KG1 (cell line): Measurements from ENCODE around the gene CEP55.
A peak's percentile ranks its signal among the peaks of the same experiment; 100 is the strongest.
"Not testable (repeated sequence)": the region's sequence is repeated elsewhere in the genome, so short reads cannot be mapped to it uniquely, and the experiment has no call there.

Experiments used
- DNase-seq: peaks from one replicate; lab custom pipeline; 2025; lab: John Stamatoyannopoulos, UW

Gene CEP55

DNA sequence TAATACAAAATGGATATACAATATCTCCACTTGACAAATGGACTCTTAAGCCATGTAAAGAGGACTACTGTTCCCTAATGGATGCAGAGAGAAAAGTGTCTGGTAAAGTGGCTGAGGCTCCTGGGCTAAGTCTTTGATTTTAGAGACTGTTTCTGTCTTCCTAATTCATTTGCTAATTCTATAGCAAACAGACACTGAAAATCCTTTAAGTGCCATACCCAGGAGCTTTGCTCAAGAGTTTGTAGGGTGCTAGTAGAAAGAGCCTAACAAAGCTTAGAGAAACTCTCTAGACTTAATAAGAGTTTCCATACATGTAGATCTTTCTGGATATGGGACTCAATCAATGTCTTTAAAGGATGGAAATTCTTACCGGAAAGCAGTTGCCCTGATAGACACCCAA lies 16.7 kb downstream of the CEP55 start:
- DNase-seq: no peak

- no peak for DNase-seq
Observed at GRCh38 chr10:93514521-93514920, 18.1 kb downstream of the CEP55 start.

- DNase-seq: no peak
Observed at GRCh38 chr10:93515071-93516005, 18.9 kb downstream of the CEP55 start.

GRCh38 chr10:93516006-93516380 lies 19.6 kb downstream of the CEP55 start:
- no peak for DNase-seq

GRCh38 chr10:93518531-93518930 lies 22.1 kb downstream of the CEP55 start:
- no peak for DNase-seq

DNA sequence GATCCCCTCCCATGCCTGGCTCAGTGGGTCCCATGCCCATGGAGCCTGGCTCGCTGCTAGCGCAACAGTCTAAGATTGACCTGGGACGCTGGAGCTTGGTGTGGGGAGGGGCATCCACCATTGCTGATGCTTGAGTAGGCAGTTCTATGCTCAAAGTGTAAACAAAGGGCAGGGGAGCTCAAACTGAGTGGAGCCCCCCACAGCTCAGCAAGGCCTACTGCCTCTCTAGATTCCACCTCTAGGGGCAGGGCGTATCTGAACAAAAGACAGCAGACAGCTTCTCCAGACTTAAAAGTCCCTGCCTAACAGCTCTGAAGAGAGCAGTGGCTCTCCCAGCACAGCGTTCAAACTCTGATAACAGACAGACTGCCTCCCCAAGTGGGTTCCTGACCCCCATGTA lies 38.9 kb downstream of the CEP55 start:
- no peak for DNase-seq

DNA sequence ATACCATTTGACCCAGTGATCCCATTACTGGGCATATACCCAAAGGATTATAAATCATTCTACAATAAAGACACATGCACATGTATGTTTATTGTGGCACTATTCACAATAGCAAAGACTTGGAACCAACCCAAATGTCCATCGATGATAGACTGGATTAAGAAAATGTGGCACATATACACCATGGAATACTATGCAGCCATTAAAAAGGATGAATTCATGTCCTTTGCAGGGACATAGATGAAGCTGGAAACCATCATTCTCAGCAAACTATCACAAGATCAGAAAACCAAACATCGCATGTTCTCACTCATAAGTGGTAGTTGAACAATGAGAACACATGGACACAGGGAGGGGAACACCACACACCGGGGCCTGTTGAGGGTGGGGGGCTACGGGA lies 44.5 kb downstream of the CEP55 start:
- DNase-seq: not testable (repeated sequence)

GRCh38 chr10:93541402-93542357 lies 45.3 kb downstream of the CEP55 start:
- no peak for DNase-seq

GRCh38 chr10:93542358-93542791 lies 46.0 kb downstream of the CEP55 start:
- no peak for DNase-seq

- not testable (repeated sequence) for DNase-seq
Observed at GRCh38 chr10:93546995-93547394, 50.6 kb downstream of the CEP55 start.

GRCh38 chr10:93547522-93547921 lies 51.1 kb downstream of the CEP55 start:
- no peak for DNase-seq

DNA sequence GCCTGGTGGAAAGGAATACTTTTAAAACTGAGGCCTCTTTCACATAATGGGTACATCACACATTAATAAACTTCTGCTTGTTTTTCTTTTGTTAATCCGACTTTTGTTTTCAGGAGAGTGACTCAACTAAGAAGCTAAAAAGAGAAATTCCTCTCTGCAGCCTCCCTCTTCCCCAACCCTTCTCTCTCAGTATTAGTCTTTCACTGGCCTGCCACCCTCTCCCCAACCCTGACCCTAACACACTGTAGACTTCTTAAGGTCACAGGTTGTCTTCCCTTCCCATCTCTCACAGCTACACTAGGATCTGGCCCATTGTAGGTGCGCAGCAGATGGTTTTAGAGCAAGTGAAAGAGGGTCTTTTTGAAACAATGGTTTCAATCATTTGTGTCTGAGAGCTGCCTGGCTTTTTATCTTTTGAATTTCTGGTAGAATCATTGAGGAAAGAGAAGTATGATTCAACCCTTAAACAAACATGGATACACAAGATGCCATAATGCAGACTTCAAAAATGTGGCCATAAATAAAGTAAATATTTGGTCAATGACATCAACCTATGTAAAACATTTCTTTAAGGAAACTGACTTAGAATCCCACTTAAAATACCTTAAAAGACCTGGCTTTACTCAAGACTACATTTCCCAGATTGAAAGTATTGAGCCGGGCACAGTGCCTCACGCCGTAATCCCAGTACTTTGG lies 52.1 kb downstream of the CEP55 start:
- no peak for DNase-seq

DNA sequence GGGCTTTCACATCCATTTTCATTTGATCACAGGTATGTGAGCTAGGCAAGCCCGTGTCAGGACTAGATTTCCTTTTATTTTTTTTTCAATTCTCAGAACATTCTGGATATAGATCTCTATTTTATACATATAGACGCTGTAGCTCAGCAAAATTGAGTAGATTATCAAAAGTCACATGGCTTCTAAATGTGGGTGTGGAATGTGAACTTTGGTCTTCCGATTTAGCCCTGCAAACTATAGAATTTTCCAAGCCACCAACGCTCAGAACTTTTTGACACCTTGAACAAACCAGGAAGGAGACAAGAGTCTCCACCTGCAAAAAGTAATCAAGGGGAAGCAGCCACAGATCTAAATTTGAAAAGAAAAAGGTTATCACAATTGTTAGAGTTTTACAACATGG lies 54.2 kb downstream of the CEP55 start:
- no peak for DNase-seq

DNA sequence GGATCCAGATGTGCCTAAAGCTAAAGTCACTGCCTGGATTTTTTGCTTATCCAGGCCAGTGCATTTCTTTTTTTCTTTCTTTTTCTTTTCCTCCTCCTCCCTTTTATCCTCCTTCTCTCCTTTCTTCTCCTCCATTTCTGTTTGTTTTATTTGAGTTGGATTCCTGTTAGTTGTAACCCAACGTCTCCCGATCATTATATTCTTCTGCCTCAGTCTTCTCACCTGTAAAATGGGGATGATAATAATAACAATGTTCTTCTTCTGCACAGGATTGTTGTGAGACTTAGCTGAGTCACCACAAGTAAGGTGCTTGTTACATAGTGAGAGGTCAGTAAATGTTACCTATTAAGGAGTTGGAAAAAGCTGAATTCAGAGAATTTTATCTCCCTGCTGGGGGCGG lies 56.4 kb downstream of the CEP55 start:
- no peak for DNase-seq

GRCh38 chr10:93553482-93554315 lies 57.3 kb downstream of the CEP55 start:
- no peak for DNase-seq

GRCh38 chr10:93554316-93554663 lies 57.9 kb downstream of the CEP55 start:
- no peak for DNase-seq

- DNase-seq: peak; percentile 30
Observed at GRCh38 chr10:93554760-93555432, 58.5 kb downstream of the CEP55 start.

GRCh38 chr10:93559490-93559889 lies 63.1 kb downstream of the CEP55 start:
- no peak for DNase-seq

GRCh38 chr10:93560541-93560940 lies 64.1 kb downstream of the CEP55 start:
- DNase-seq: no peak

- no peak for DNase-seq
Observed at GRCh38 chr10:93565446-93565845, 69.0 kb downstream of the CEP55 start.
